Endothelial cell (in vitro differentiated cells): Measurements from ENCODE around the gene ADM. TPM values are rescaled to one million over a fixed set of nuclear protein-coding genes. Genes with fewer than 3 reads are reported as not detected.

Experiments
- DNase-seq: peaks from one replicate; pipeline ENCODE4 v3.0.0; 2021; ENCODE audit warnings: low spot score
- H3K27ac Mint-ChIP-seq: one replicate; pipeline ENCODE4 v1.8.0; 2021; ENCODE audit warnings: mixed read lengths, inconsistent platforms; ENCODE audit not compliant: unreplicated experiment
- H3K27me3 Mint-ChIP-seq: one replicate; pipeline ENCODE4 v1.8.0; 2021; ENCODE audit warnings: mild to moderate bottlenecking, moderate library complexity, mixed read lengths, inconsistent platforms; ENCODE audit not compliant: unreplicated experiment
- H3K36me3 Mint-ChIP-seq: one replicate; pipeline ENCODE4 v1.8.0; 2021; ENCODE audit warnings: mild to moderate bottlenecking, low read depth, mixed read lengths, inconsistent platforms; ENCODE audit not compliant: unreplicated experiment
- H3K4me1 Mint-ChIP-seq: one replicate; pipeline ENCODE4 v1.8.0; 2021; ENCODE audit warnings: mild to moderate bottlenecking, mixed read lengths, inconsistent platforms; ENCODE audit not compliant: unreplicated experiment
- H3K4me3 Mint-ChIP-seq: one replicate; pipeline ENCODE4 v1.8.0; 2021; ENCODE audit warnings: mild to moderate bottlenecking, mixed read lengths, inconsistent platforms; ENCODE audit not compliant: unreplicated experiment
- H3K9me3 Mint-ChIP-seq: one replicate; pipeline ENCODE4 v1.8.0; 2021; ENCODE audit warnings: mixed read lengths, inconsistent platforms; ENCODE audit not compliant: unreplicated experiment
- total RNA-seq: library from RNA; stranded (reverse); fragmentation: NEBNext Ultra II Directional; extraction: Animal tissue kit (Norgen Biotek cat#: 25700); gene quantifications from one replicate; pipeline ENCODE4 v1.2.1, GENCODE V29; 2021; ENCODE audit not compliant: unreplicated experiment
- TF ChIP-seq, protein P1 (sequence below): fragments of 200-600 bp; sonication (generic); IDR thresholded peaks from one replicate; pipeline ENCODE4 v1.5.0; 2021; ENCODE audit warnings: antibody characterized with exemption; ENCODE audit not compliant: unreplicated experiment

The ADM gene
- total RNA-seq, 1 donor from 2014 or later, result 78.3 TPM

DNA sequence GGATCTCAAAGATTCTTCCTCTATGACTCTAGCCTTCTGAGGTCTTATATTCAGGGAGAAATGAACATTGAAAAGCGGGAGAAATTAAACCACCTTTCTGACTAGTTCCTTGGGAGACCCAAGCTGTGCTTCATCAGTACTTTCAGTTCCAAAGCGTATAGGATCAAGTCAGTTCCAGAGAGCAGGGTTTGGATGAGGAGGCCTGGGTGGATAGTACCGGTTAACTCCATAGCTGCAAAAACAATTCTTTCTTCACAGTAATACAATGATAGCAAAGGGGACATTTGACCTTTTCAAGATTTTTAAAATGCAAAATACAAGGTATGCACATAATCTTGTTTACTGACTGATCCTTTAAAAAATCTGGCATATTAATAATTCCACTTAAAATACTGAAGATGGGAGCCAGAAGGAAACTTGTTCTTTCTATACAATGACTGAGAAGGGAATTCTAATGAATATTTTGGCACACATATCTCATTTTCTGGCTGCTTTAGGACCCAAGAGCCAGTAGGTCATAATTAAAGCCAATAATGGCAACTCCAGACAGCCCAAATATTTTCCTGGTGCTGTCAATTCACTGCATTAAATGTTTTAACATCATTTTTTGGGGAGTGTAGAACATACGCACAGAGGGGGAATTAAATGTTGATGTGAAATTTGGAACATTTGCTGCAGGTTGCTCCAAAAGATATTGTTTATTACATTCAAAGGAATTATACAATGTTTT, 16.0 kb downstream of the ADM start:
- Mint-ChIP-seq H3K9me3 (no peaks in the 10 kb centered on the region), H3K4me3 (no peak overlapping the region), H3K36me3 (no peaks in the 10 kb centered on the region), H3K4me1 (peaks cover 23% of the 10 kb centered on the region), H3K27ac (no peak overlapping the region), H3K27me3 (peaks cover 3% of the 10 kb centered on the region)
- TF ChIP-seq, protein P1, sequence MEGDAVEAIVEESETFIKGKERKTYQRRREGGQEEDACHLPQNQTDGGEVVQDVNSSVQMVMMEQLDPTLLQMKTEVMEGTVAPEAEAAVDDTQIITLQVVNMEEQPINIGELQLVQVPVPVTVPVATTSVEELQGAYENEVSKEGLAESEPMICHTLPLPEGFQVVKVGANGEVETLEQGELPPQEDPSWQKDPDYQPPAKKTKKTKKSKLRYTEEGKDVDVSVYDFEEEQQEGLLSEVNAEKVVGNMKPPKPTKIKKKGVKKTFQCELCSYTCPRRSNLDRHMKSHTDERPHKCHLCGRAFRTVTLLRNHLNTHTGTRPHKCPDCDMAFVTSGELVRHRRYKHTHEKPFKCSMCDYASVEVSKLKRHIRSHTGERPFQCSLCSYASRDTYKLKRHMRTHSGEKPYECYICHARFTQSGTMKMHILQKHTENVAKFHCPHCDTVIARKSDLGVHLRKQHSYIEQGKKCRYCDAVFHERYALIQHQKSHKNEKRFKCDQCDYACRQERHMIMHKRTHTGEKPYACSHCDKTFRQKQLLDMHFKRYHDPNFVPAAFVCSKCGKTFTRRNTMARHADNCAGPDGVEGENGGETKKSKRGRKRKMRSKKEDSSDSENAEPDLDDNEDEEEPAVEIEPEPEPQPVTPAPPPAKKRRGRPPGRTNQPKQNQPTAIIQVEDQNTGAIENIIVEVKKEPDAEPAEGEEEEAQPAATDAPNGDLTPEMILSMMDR, result no peak
- no peak for DNase-seq

DNA sequence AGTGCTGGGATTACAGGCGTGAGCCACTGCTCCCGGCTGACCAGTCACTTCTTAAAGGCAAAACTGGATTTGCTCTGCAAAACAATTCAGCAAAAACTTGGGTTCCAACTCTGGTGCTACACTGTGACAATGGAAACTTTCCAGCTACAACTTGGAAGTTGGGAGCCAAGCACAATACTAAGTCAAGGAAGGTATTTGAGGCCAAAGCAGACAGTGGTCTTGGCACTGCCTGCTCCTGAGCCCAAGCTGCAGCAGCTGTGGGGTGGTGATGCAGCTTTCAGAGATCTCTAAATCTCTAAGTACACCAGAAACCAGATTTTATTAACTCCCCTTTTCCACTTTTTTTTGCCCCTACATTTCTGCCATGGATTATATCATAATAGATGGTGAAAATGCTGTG, 17.5 kb downstream of the ADM start:
- no peaks in the 10 kb centered on the region for H3K9me3 Mint-ChIP-seq
- H3K27me3 Mint-ChIP-seq, result no peaks in the 10 kb centered on the region
- H3K36me3 Mint-ChIP-seq, result no peaks in the 10 kb centered on the region
- H3K4me1 Mint-ChIP-seq, result peaks cover 24% of the 10 kb centered on the region
- no peak for DNase-seq
- H3K27ac Mint-ChIP-seq, result no peak overlapping the region
- no peak overlapping the region for H3K4me3 Mint-ChIP-seq
- TF ChIP-seq, protein P1, result no peak

DNA sequence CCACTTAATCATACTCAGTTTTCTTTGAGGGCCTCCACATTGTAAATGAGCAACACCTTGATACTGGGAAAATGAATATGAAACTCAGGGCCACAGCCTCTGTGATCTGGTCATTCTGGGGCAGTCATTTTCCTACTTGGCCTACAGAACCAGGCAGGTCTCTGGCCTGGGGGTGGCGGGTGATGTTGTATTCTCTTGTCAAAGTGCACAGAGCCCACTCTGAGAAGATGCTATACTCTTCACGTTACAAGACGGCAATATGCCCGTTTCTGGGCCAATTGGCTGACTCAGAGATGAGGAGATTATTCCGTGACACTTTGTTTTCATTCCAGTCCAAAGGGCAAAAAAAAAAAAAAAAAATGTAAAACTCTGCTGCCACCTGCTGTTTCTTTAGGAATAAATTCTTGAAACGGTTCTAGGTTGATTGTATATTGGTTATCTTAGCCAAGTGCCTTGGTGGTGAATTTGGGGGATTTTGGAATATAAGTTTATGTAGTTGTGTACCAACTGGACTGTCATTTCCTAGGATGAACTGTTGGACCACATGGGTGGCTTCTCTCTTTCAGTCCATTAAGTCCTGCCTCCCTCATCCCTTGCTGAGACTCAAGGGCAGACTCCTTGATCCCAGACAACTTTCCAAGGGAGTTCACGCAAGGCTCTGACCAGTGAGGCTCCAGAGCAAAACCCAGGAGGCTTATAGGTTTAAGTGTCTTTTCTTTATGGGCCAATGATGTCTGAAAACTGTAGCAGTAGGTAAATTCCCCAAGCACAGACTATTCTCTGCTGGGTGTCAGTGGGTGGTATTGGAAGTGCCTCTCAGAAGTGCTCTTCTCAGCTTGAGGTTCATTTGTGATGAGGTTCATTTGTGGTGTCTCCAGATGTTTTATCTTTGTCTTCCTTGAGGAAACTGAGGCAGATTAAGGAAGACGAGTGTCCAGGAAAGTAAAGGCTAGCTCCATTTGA, 18.2 kb downstream of the ADM start:
- TF ChIP-seq, protein P1, result peak; percentile 57
- peak; percentile 10 for DNase-seq
- Mint-ChIP-seq H3K27ac (no peak overlapping the region), H3K4me3 (no peak overlapping the region), H3K36me3 (no peaks in the 10 kb centered on the region), H3K4me1 (peaks cover 22% of the 10 kb centered on the region), H3K9me3 (no peaks in the 10 kb centered on the region), H3K27me3 (no peaks in the 10 kb centered on the region)

DNA sequence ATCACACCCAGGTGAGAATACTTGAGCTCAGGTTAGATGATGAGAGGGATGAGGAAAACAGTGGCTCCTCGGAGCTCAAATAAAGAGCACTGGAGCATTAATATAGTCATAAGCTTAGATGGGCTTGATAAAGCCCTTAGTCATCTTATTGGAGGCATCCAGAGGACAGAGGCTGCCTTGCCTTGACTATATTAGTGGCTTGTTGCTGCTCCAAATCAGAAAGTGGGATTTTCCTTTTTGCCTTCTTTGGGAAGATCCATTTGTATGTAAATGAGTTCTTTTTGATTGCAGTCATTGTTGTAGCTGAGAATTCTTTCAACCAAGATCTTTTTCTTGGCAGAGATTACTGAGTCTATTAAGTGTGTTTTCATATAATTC, 18.9 kb downstream of the ADM start:
- TF ChIP-seq, protein P1, result no peak
- H3K27ac Mint-ChIP-seq, result no peak overlapping the region
- H3K9me3 Mint-ChIP-seq, result no peaks in the 10 kb centered on the region

More for the DNA sequence above, 18.9 kb downstream of the ADM start:
- Mint-ChIP-seq H3K4me3 (no peak overlapping the region), H3K4me1 (peaks cover 29% of the 10 kb centered on the region), H3K27me3 (no peaks in the 10 kb centered on the region), H3K36me3 (no peaks in the 10 kb centered on the region)
- DNase-seq, result no peak
